ENCODE data around the gene PRKCSH. TPM values are rescaled to one million over a fixed set of nuclear protein-coding genes. Genes with fewer than 3 reads are reported as not detected.

The PRKCSH gene
- polyA plus RNA-seq, 1 of the 3 experiments (the other 2 are of a cell fraction), result 502 TPM

DNA sequence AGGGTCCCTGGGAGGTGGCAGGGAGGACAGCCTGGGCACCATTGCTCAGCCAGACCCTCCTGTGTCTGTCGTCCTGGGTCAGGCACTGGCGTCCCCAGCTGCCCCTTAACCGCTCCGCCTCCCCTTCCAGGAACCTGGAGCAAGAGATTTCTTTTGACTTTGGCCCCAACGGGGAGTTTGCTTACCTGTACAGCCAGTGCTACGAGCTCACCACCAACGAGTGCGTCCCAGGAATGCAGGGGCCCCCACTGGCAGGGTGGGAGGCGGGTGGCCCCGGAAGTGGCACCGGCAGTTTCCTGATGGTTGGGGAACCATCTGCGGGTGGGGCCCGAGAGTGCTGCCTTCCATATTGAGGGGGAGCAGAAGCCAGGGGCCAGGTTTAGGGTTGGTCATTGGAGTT, 13.0 kb downstream of the PRKCSH start:
- CTCF ChIA-PET, result interaction anchor here (0.6 to 4.2 kb wide), 9 partner anchors 9 to 154 kb away, joined by 3 to 36 read pairs (median 6); partner anchors contain the start of gene EPOR
- no peak overlapping the region for H2AFZ ChIP-seq (ENCODE audit: low read depth)

More for the DNA sequence above, 13.0 kb downstream of the PRKCSH start:
- Histone ChIP-seq H3K79me2 (ENCODE audit: insufficient read depth) (no peaks in the 10 kb centered on the region), H3F3A (replicated peaks; ENCODE audit: insufficient read depth) (peaks cover 9% of the 10 kb centered on the region), H3K4me1 (ENCODE audit: control insufficient read depth in 1 of 2, insufficient read depth in 2 of 2, low read depth in 1 of 2, low read length in 1 of 2) (no peaks in the 10 kb centered on the region), H3K27ac (ENCODE audit: low read depth in 2 of 2, low read length in 1 of 2) (no peak overlapping the region), H3K9me2 (no peaks in the 10 kb centered on the region), H3K4me2 (no peak overlapping the region), H3K27me3 (ENCODE audit: insufficient read depth) (no peaks in the 10 kb centered on the region), H3K4me3 (ENCODE audit: low read depth in 2 of 2, low read length in 1 of 2) (no peak overlapping the region), H3K9ac (no peak overlapping the region), H3K36me3 (replicated peaks in 1 of 2; ENCODE audit: control insufficient read depth in 1 of 2, insufficient read depth in 2 of 2, low read length in 1 of 2) (peaks cover 14 to 38% of the 10 kb centered on the region in 2 experiments), H4K20me1 (ENCODE audit: insufficient read depth) (no peaks in the 10 kb centered on the region), H3K9me3 (no peaks in the 10 kb centered on the region)
- 91% methylated on average over 11 of the region's 13 CpGs for WGBS (ENCODE audit: low lambda C conversion rate)
- POLR2A ChIA-PET, result interaction anchor here (0.6 to 1.7 kb wide), 3 partner anchors 22 to 73 kb away, joined by 3 to 7 read pairs (median 4); no protein-coding TSS in a partner anchor
- peak; percentile 26 for DNase-seq
- TF ChIP-seq TCF12 (IDR thresholded peaks at IDR 0.05) (no peak), MEF2A (IDR thresholded peaks at IDR 0.05; ENCODE audit: borderline replicate concordance, low read depth) (no peak), ZBTB33 (IDR thresholded peaks at IDR 0.05; ENCODE audit: borderline replicate concordance, low read depth) (no peak), FOXJ3 (CRISPR knock-in tag; IDR thresholded peaks at IDR 0.05) (no peak), CTCF (IDR thresholded peaks at IDR 0.05) (no peak), USF1 (IDR thresholded peaks at IDR 0.05; ENCODE audit: borderline replicate concordance, low read depth) (no peak), RAD21 (IDR thresholded peaks at IDR 0.05; ENCODE audit: low read length) (no peak), NRF1 (IDR thresholded peaks at IDR 0.05; ENCODE audit: low read depth, low read length) (no peak)
- TF ChIP-seq, protein P1, sequence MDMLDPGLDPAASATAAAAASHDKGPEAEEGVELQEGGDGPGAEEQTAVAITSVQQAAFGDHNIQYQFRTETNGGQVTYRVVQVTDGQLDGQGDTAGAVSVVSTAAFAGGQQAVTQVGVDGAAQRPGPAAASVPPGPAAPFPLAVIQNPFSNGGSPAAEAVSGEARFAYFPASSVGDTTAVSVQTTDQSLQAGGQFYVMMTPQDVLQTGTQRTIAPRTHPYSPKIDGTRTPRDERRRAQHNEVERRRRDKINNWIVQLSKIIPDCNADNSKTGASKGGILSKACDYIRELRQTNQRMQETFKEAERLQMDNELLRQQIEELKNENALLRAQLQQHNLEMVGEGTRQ (IDR thresholded peaks at IDR 0.05; ENCODE audit: borderline replicate concordance, low read depth, low read length), result no peak

Data from SK-N-SH (cell line).